ENCODE data around the gene LSM12.
"Not testable (repeated sequence)": the region's sequence is repeated elsewhere in the genome, so short reads cannot be mapped to it uniquely, and the experiment has no call there.

The LSM12 gene

GRCh38 chr17:44074231-44074910, 7.9 kb upstream of the LSM12 start:
- no peak for DNase-seq

DNA sequence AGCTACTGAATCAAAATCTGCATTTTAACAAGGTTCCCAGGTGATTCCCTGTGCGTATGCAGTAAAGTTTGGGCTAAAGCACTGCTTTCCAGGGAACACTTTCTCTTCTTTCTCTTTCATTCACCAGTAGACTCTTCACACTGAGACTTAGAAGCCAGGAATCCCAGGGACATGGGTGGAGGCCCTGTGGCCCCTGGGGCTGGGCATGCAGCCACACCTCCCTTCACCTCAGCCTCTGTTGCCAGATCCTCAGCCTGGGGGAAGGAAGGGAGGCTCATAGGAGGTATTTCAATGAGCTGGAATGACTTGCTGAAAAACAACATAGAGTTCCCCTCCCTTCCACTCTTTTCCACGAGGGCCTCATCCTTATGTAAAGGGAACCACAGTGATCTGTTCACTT, 5.3 kb upstream of the LSM12 start:
- DNase-seq, result no peak

DNA sequence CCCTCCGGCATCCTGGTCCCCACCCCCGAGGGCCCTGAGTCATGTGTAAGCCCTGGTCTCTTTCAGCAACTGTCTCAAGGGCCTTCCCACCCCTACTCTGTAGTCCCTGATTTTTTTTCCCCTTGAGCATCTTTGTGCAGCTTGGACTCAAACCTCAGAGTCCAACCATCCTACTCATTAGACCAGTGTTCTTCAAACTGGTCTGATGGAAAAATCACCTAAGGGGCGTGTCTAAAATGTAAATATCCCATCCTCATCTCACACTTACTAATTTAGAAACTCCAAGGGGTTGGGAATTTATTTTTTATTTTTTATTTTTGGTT, 4.7 kb upstream of the LSM12 start:
- DNase-seq, result no peak

DNA sequence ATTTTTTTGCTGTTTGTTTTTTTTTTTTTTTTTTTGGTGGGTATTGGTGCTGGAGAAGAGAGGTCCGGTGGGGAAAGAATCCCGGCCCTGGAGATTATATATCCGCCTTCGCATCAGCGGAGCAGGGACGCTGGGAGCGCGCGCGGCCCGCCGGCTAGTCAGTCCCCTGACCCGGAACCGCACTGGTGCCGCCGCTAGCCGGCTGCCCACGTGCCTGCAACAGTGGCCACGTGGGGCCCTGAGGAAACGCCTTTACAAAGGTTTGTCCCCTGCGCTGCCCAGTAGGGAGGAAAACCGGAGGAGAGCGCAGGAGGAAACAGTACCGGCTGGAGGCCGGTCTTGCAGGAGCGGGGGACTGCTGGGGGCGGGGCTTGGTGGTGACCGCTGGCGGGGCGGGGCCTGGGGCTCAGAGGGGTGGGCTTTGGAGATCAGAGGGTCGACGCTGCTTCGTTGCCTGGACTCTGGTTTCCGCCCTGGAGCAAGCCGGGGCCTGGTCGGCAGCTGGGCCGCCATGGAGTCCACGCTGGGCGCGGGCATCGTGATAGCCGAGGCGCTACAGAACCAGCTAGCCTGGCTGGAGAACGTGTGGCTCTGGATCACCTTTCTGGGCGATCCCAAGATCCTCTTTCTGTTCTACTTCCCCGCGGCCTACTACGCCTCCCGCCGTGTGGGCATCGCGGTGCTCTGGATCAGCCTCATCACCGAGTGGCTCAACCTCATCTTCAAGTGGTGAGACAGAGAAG, 4.2 kb upstream of the LSM12 start, which contains the start of gene G6PC3:
G6PC3 (plus strand) TSS at position 281 of the 743 bp plus-strand sequence; CDS start at position 512, 231 bp downstream.
- DNase-seq, result peak; percentile 36 to 54 (median 46)

GRCh38 chr17:44069974-44070454, 3.5 kb upstream of the LSM12 start:
- no peak for DNase-seq

- DNase-seq, result no peak
Measured at GRCh38 chr17:44067545-44067940, 1.1 kb upstream of the LSM12 start.

- DNase-seq, result no peak
Measured at GRCh38 chr17:44065668-44066203, 735 bp downstream of the LSM12 start.

GRCh38 chr17:44063704-44064639, 2.5 kb downstream of the LSM12 start:
- DNase-seq, result no peak

GRCh38 chr17:44062871-44063270, 3.6 kb downstream of the LSM12 start:
- DNase-seq, result no peak

DNA sequence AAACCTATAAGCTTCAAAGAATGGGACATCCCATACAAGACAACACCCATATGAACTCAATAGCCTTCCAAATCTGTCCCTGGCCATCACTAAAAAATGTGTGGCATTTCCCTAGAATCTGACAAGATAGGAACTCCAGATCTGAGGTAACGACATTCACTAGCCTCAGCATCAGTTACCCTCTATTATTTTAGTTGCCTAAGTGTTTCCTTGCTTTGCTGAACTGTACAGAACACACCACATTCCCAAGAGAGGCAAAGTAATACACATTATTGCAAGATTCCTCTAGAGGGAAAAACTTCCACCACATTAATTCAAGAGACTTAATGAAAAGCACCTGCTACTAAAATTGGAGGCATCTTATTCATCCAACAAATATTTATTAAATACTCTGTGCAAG, 5.0 kb downstream of the LSM12 start:
- DNase-seq, result no peak

DNA sequence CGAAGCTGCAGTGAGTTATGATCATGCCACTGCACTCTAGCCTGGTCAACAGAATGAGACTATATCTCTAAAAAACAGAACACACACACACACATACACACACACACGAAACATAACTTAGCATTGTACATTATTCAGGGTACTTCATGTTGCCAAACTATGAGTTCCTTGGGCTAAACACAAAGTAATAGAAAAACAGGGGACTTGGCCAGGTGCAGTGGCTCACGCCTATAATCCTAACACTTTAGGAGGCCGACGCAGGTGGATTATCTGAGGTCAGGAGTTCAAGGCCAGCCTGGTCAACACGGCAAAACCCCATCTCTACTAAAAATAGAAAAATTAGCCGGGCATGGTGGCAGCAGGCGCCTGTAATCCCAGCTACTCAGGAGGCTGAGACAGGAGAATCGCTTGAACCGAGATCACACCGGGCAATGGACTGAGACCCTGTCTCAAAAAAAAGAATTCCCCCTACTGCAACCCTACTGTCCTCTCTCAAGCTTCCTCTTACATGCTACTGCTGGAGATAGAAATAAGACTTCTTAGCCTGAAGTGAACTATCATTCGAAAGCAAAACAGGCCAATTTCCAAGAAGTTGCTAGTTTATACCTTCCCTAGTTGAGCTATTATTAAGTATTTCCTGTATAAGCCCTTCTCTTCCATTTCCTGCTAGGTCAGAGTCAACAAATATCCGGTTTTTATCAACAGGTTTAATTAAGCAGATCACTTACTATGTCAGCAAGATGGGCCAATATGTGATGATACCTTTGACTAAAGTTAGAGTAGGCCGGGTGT, 7.2 kb downstream of the LSM12 start:
- DNase-seq, result no peak

- DNase-seq, result no peak
Measured at GRCh38 chr17:44053125-44053872, 13.2 kb downstream of the LSM12 start.

- DNase-seq, result no peak
Measured at GRCh38 chr17:44049294-44050060, 17.0 kb downstream of the LSM12 start.

- not testable (repeated sequence) for DNase-seq
Measured at GRCh38 chr17:44046893-44047292, 19.6 kb downstream of the LSM12 start.

- DNase-seq, result no peak
Measured at GRCh38 chr17:44045486-44045885, 21.0 kb downstream of the LSM12 start.

GRCh38 chr17:44044071-44044470, 22.4 kb downstream of the LSM12 start:
- no peak for DNase-seq

DNA sequence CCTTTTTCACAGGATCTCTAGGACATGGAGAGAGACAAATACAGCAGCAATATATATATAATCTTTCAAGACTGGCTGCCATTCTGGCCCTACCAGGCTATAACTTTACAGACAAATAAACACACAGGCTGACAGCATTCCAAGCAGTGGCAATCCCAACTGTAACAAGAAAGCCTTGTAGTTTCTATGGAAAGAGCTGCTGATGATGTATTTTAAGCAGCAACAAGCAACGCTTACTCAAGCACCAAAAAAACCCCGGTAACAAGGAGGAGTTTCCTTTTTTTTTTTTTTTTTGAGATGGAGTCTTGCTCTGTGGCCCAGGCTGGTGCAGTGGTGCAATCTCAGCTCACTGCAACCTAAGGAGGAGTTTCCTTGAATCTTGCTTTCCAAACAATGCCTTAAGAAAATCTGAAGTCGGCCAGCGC, 23.2 kb downstream of the LSM12 start:
- DNase-seq, result no peak

GRCh38 chr17:44039829-44040635, 26.4 kb downstream of the LSM12 start:
- DNase-seq, result no peak

DNA sequence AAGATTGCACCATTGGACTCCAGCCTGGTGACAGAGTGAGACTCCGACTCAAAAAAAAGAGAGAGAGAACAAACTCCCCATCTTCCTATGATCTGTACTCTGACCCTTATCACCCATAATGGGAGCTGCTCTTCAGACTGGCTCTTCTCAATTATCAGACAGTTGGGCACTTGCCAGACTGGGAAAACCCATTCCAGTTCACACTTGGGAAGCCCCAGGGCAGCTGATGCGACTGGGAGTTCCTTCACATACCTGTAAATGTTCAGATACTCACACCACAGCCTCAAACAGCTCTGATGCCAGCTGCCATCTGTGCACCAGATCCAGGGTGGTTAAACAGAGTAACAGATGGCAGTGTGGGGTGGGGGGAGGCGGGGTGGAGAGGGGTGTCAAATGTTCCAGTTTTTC, 27.9 kb downstream of the LSM12 start:
- DNase-seq, result no peak

- DNase-seq, result no peak
Measured at GRCh38 chr17:44037471-44037870, 29.0 kb downstream of the LSM12 start.
